ENCODE measurements around the gene ZNF853. TPM values are rescaled to one million over a fixed set of nuclear protein-coding genes. Genes with fewer than 3 reads are reported as not detected.

ZNF853 gene
- total RNA-seq, 1 experiment from 2014 or later = 1.4 TPM

GRCh38 chr7:6615723-6616555 lies 529 bp downstream of the ZNF853 start:
- CTCF ChIA-PET = interaction anchor here (0.6 kb wide), 1 partner anchor 57 kb away, joined by 6 read pairs; no protein-coding TSS in a partner anchor
- H3K27ac ChIP-seq (ENCODE audit: low read length) = no peak overlapping the region
- DNase-seq (ENCODE audit: low read depth, low spot score) (no peak), ATAC-seq (peak; percentile 52)
- H3K4me3 ChIP-seq (ENCODE audit: low read depth in 2 of 2, low read length in 2 of 2) = peak overlapping the region; percentile 40 to 46
- H3K9me3 ChIP-seq (ENCODE audit: control insufficient read depth, insufficient read depth, low read depth, low read length) = no peaks in the 10 kb centered on the region
- POLR2A ChIA-PET = no interaction called here
- no TSS peak for BruUV-seq (replicated peaks)
- in situ Hi-C loops (cut with HindIII; ENCODE audit: low pct_unique_long_range_greater_than_20kb, low sequenced_read_pairs) = no loop called here
- no peaks in the 10 kb centered on the region; the same call in 1 of the 2 replicates for H3K4me1 ChIP-seq (ENCODE audit: control insufficient read depth, insufficient read depth, low read length)
- intact Hi-C loops (cut with micrococcal nuclease; ENCODE audit: unreplicated experiment) = no loop called here
- no peaks in the 10 kb centered on the region for H3K36me3 ChIP-seq (ENCODE audit: control insufficient read depth, insufficient read depth, low read length)
- peaks cover 3% of the 10 kb centered on the region; the same call in 1 of the 2 replicates for H3K27me3 ChIP-seq (ENCODE audit: control insufficient read depth, insufficient read depth, low read length)
- TF ChIP-seq SIN3A (IDR thresholded peaks at IDR 0.05; ENCODE audit: borderline replicate concordance, insufficient read depth, low read depth, low read length) (no peak), POLR2AphosphoS5 (IDR thresholded peaks at IDR 0.05; ENCODE audit: low read depth, low read length) (no peak), REST (IDR thresholded peaks at IDR 0.05; ENCODE audit: insufficient read depth in 1 of 2, low read depth in 2 of 2, low read length in 1 of 2) (no peak), CTCF (IDR thresholded peaks at IDR 0.05) (no peak), TCF7L2 (IDR thresholded peaks at IDR 0.05; ENCODE audit: low read depth, low read length) (no peak)

GRCh38 chr7:6616854-6617643 lies 1.6 kb downstream of the ZNF853 start:
- DNase-seq (ENCODE audit: low read depth, low spot score) (no peak), ATAC-seq (peak; percentile 23; the same call in 1 of the 2 replicates)
- Histone ChIP-seq H3K4me3 (ENCODE audit: low read depth in 2 of 2, low read length in 2 of 2) (no peak overlapping the region), H3K27ac (ENCODE audit: low read length) (no peak overlapping the region), H3K9me3 (ENCODE audit: control insufficient read depth, insufficient read depth, low read depth, low read length) (no peaks in the 10 kb centered on the region), H3K4me1 (ENCODE audit: control insufficient read depth, insufficient read depth, low read length) (no peaks in the 10 kb centered on the region; the same call in 1 of the 2 replicates), H3K27me3 (ENCODE audit: control insufficient read depth, insufficient read depth, low read length) (peaks cover 3% of the 10 kb centered on the region; the same call in 1 of the 2 replicates), H3K36me3 (ENCODE audit: control insufficient read depth, insufficient read depth, low read length) (no peaks in the 10 kb centered on the region)
- POLR2A ChIA-PET = no interaction called here
- in situ Hi-C loops (cut with HindIII; ENCODE audit: low pct_unique_long_range_greater_than_20kb, low sequenced_read_pairs) (no loop called here), intact Hi-C loops (cut with micrococcal nuclease; ENCODE audit: unreplicated experiment) (no loop called here)
- no TSS peak for BruUV-seq (replicated peaks)
- CTCF ChIA-PET = no interaction called here
- TF ChIP-seq TCF7L2 (IDR thresholded peaks at IDR 0.05; ENCODE audit: low read depth, low read length) (no peak), POLR2AphosphoS5 (IDR thresholded peaks at IDR 0.05; ENCODE audit: low read depth, low read length) (no peak), CTCF (IDR thresholded peaks at IDR 0.05) (no peak), REST (IDR thresholded peaks at IDR 0.05; ENCODE audit: insufficient read depth in 1 of 2, low read depth in 2 of 2, low read length in 1 of 2) (no peak), SIN3A (IDR thresholded peaks at IDR 0.05; ENCODE audit: borderline replicate concordance, insufficient read depth, low read depth, low read length) (no peak)
